GM12891 (cell line): ENCODE data around the gene C11orf24.

Experiments
- PAX5 ChIP-seq: IDR thresholded peaks from 2 replicates; pipeline ENCODE4 v1.6.1; 2011; ENCODE audit warnings: low read length, moderate library complexity, mild to moderate bottlenecking; ENCODE audit not compliant: insufficient read depth, severe bottlenecking
- POLR2A ChIP-seq: IDR thresholded peaks from 2 replicates; pipeline ENCODE4 v1.6.1; 2011; ENCODE audit warnings: low read depth, low read length, control low read depth
- POLR2AphosphoS5 ChIP-seq: IDR thresholded peaks from 2 replicates; pipeline ENCODE4 v1.6.1; 2011; ENCODE audit warnings: low read depth, low read length, control low read depth
- POU2F2 ChIP-seq: IDR thresholded peaks from 2 replicates; pipeline ENCODE4 v1.6.1; 2011; ENCODE audit warnings: low read depth, mild to moderate bottlenecking, control low read depth, low read length, moderate library complexity
- TAF1 ChIP-seq: IDR thresholded peaks from 2 replicates; pipeline ENCODE4 v1.6.1; 2011; ENCODE audit warnings: low read depth, low read length, control low read depth

GRCh38 chr11:68313574-68314202 lies 41.9 kb upstream of the C11orf24 start:
- TF ChIP-seq POLR2AphosphoS5 (no peak), PAX5 (no peak), POLR2A (no peak), TAF1 (no peak), POU2F2 (no peak)
